HG02938 (cell line): ENCODE measurements around the gene EYS.
"Not testable (repeated sequence)": the region's sequence is repeated elsewhere in the genome, so short reads cannot be mapped to it uniquely, and the experiment has no call there.

Source experiments
- ATAC-seq: cut with Tn5 transposase; IDR thresholded peaks from one replicate; pipeline ENCODE4 v1.9.1; 2021; ENCODE audit warnings: mild to moderate bottlenecking, moderate library complexity; ENCODE audit not compliant: unreplicated experiment

EYS gene

GRCh38 chr6:64090352-64090751, 1616.7 kb downstream of the EYS start:
- no peak for ATAC-seq

GRCh38 chr6:64085126-64085525, 1621.9 kb downstream of the EYS start:
- no peak for ATAC-seq

GRCh38 chr6:64084185-64084663, 1622.8 kb downstream of the EYS start:
- no peak for ATAC-seq

GRCh38 chr6:64083261-64083660, 1623.8 kb downstream of the EYS start:
- ATAC-seq, result no peak

GRCh38 chr6:64081453-64081852, 1625.6 kb downstream of the EYS start:
- no peak for ATAC-seq

DNA sequence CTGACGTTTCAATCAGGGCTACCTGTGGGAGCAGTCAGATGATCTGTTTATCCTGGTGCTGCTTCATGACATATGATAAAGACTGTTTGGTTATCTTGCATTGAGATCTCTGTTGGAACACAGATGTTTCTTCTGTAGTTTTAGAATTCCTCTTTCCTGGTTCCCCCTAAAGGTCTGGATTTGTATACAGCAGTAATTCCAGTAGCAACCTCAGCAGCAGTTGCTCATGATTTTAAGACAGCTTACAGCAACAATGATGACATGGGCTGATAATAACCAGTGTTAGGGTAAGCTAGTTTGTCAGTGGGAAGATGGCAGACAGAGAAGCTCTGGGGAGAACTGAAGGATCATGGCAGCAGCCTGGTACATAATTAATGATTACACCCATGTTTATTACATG, 1632.0 kb downstream of the EYS start:
- no peak for ATAC-seq

- ATAC-seq, result no peak
Observed at GRCh38 chr6:64072686-64073085, 1634.3 kb downstream of the EYS start.

GRCh38 chr6:64064919-64065318, 1642.1 kb downstream of the EYS start:
- ATAC-seq, result no peak

DNA sequence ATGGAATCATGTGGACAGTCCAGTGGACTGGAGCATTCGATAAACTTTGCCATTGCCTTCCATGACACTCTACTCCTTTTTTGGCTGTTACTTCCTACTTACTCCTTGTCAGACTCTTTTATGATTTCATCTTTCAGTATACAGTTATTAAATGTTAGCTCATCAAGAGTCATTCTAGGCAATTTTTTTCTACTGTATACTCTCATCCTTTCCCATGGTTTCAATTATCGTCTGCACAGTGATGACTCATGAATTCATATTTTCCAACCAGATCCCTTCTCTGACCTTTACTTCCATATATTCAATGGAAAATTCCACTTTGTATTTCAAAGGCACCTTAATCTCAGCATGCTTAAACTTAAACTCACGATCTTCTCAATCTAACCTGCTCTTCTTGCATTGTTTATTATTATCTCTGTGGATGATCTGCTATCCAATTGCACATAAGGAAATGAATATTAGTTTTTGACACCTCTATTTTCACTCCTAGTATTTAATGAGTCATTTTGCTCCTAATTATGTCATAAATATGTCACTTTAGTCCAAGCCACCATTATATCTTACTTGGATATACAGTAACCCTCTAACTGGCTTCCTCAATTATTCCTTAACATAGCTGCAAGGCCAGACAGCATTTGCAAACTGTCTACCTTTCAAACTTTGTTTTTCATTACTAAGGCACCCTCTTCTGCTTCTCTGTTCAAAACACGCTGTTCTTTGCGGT, 1643.9 kb downstream of the EYS start:
- no peak for ATAC-seq

- no peak for ATAC-seq
Observed at GRCh38 chr6:64054861-64055260, 1652.2 kb downstream of the EYS start.

- no peak for ATAC-seq
Observed at GRCh38 chr6:64050590-64050989, 1656.4 kb downstream of the EYS start.

DNA sequence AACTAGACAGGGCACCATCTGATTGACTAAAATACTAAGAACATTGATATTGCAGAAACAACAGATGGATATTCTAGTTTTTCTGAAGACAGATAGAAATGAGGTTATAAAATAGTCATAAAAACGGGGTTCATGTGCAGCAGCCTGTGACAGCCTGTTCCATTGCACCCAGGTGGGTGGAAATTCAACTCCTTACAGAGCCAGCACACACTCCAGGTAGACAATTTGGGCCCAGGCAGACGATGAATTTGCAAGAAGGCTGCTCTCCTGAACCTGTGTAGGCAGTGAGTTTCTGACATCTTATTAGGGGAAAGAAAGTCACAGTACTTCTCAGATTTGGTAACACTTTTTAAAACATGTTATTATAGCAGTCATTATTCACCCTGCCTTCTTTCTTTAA, 1657.3 kb downstream of the EYS start:
- ATAC-seq, result no peak

GRCh38 chr6:64046746-64047208, 1660.2 kb downstream of the EYS start:
- no peak for ATAC-seq

DNA sequence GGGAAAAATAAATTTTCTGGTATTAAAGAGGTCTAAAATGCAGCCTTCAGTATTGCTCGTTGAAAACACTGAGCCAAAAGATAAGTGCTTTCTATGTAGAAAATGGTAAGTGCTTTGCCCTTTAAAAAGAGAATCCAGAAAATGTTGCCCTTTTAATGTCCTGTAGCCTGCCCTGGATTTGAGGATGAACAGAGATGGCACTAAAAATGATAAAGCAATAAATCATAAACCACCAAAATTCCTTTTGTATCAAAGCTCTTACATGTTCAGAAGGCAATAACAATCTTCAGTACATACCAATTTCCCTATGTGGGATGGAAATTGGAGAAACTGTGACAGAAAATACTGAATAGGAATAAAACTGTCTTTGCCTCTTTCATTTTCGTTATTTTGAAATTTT, 1665.7 kb downstream of the EYS start:
- no peak for ATAC-seq

GRCh38 chr6:64040113-64040512, 1666.9 kb downstream of the EYS start:
- no peak for ATAC-seq

DNA sequence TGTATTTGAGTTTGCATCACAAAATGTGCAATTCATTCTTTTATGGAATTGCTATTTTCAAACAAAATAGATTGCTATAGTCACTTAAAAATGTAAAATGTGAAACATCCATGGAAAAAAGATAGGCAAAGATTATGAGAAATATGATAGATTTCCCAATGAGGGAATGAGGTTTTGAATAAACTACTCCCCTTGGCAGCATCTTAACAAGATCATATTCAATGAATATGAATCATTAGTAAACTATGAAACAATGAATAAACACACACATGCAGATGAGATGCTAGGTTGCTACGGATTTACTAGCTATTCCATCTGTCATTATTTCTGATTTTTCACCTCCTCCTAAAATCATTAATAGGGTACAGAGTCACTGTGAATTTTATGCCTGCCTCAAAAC, 1669.6 kb downstream of the EYS start:
- ATAC-seq, result no peak

DNA sequence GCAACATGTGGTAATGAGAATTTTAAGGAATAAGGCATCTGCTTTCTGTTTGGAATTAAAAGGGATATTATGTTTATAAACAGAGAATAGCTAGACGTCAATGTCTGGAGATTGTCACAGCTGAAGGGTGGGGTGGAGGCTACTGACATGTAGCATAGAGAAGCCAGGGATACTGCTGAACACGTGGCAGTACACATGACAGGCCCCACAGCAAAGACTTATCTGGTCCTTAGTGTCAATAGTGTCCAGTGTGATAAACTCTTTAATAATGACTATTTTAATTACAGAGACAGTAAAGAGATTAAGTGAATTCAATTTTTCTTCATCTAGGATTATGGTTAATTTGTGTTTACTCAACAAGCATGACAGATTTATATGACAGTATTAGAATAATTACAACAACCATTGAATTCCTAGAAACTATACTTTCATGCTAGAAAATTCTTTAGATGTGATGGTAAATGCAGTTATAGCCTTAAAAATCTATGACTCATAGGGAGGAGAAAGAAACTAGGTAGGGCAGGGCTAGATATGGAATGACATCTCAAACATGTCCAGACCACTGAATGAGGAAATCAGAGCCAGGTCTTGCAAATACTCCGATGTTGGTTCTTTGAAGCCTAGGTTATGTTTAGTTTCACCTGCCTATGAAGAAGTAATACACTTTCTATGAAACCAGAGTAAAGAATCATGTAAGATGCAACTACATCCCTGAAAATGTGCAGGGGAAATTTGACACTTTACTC, 1671.9 kb downstream of the EYS start:
- ATAC-seq, result no peak

DNA sequence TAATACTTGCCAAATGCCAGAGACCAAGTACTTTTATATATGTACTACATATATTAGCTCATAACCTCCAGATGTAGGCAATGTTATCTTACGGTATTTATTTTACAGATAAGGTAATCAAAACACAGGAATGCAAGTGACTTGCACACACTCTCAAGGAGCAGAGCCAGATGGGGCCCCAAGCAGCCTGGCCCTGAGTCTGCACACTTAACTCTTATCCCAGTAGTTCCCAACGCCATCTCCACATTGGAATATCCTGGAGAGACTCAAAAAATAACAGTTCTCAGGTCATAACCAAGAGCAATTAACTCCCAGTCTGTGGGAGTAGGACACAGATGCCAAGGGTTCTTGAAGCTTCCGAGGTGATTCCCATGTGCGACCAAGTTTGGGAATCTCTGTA, 1672.7 kb downstream of the EYS start:
- no peak for ATAC-seq

DNA sequence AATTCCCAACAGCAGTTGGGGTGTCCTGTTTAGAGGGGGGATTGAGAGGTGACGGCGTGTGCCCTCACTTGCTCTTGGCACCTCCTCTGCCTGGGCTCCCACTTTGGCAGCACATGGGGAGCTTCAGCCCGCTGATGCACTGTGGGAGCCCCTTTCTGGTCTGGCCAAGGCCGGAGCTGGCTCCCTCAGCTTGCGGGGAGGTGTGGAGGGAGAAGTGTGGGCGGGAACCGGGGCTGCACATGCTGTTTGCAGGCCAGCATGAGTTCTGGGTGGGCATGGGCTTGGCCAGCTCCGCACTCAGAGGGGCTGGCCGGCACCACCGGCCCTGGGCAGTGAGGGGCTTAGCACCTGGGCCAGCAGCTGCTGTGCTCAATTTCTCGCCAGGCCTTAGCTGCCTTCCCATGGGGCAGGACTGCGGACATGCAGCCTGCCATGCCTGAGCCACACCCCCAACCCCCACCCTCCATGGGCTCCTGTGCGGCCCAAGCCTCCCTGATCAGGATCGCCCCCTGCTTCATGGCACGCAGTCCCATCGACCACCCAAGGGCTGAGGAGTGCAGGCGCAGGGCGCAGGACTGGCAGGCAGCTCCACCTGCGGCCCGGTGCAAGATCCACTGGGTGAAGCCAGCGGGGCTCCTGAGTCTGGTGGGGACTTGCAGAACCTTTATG, 1675.9 kb downstream of the EYS start:
- not testable (repeated sequence) for ATAC-seq

GRCh38 chr6:64023693-64024092, 1683.3 kb downstream of the EYS start:
- no peak for ATAC-seq

- no peak for ATAC-seq
Observed at GRCh38 chr6:64014595-64014994, 1692.4 kb downstream of the EYS start.

GRCh38 chr6:64013011-64013410, 1694.0 kb downstream of the EYS start:
- ATAC-seq, result no peak
